Iris pigment epithelial cell (primary cell): ENCODE measurements around the gene HOXA13.

Experiments used
- DNase-seq: peaks from one replicate; pipeline ENCODE4 v3.0.0-alpha.2; 2011; ENCODE audit warnings: low read depth

The HOXA13 gene

DNA sequence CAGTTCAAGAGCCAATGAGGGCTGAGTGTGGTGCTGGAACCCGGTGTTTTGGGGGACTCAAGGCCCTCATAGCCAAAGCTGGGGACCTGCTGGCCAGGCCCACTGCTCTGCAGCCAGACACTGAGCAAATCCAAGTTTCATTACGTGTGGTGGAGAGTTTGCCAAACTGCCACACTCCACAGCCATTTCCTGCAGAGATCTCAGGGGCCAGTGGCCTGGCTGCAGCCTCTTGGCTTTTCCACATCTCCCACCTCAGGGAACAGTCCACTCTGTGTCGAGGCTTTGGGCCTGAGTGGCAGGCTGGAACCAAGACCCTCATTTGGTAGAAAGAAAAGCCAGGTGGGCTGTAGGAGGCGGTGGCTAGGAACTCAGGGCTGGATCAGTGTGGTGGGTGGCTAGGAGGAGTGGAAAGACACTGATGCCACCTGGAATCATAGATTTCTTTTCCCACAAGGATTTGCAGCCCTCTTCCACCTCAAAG lies 18.1 kb downstream of the HOXA13 start:
- no peak for DNase-seq

GRCh38 chr7:27180431-27181420 lies 19.2 kb downstream of the HOXA13 start:
- DNase-seq: no peak

DNA sequence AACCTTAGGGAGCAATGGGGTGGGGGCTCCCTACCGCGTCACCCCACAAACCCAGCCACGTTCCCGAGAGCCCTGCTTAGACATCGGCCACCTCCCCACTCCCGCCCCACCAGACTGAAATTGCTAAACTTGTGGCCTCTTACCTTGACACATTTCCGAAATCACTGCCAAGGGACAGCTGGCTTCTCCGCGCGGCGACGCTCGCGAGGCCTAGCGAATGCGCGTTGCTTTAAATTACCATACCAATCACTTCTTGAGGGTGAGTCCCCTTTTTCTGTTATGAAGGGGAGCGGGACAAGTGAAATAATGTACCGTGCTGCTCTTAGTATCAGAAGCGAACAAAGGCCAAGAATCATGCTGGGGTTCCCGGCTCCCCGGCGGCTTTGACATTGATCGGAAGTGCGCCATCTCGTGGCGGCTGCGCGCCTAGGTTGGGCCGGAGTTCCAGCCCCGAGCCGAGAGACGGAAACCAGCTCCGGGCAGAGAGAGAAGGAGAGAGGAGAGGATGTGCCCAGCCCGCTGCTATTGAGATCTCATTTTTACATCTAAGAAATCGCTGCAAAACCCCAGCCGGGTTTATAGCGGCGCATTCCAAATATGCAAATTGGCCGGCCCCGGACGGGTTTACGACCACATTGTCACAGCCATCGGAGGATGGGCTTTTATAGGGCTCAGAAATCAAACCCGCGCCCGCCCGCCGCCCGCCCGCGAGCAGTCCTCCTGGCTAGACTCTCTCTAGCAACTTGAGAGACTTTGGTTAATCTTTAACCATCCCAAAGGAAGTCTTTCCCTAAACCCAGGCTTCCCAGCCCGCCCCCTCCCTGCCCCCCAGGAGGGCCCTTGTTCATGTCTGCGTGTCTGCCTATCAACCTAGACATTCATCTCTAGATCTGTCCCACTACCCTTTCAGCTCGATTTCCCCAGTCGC lies 20.1 kb downstream of the HOXA13 start:
- peak; percentile 27 for DNase-seq

GRCh38 chr7:27179030-27179429 lies 20.9 kb downstream of the HOXA13 start:
- no peak for DNase-seq

DNA sequence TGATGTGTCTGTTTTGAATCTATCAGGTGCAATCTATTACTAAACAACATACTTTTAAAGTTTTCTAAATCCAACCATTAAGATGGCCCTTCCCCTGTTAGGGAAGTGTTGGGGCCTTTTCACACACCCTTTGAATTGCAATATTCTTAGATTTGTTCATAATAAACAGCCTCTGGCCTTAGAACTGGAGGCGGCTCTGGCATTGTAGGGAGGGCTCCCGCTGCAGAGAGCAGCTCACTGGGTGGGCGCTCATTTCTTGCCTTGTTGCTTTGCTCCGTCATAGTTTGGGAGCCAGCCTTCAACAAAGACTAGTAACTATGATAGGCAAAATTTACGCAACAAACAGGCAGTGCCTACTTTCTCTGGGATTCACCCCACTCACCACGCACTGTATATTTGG lies 21.5 kb downstream of the HOXA13 start:
- no peak for DNase-seq

DNA sequence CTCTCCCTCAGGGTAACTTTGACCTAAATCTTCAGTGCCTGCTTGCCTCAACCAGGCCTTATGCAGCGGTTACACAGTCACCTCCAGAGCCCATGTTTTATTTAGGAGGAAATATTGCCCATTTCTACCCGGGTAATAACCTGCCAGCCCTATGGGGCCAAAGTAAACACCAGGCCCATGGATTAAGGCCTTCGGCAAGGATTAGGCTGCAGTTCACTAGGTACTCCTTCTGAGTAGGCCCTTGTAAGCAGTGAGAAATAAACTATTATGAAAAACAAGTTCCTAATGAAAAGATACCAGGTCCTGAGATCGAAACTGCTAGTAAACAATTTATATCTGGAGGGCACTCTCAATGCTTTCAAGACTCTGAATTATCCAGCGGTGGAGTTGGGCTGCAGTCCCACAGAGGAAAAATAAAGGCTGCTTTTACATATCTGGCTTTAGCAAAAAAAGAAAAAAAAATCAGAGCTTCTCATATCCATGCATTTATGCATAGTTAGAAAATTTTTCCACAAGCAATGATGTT lies 22.0 kb downstream of the HOXA13 start:
- no peak for DNase-seq

DNA sequence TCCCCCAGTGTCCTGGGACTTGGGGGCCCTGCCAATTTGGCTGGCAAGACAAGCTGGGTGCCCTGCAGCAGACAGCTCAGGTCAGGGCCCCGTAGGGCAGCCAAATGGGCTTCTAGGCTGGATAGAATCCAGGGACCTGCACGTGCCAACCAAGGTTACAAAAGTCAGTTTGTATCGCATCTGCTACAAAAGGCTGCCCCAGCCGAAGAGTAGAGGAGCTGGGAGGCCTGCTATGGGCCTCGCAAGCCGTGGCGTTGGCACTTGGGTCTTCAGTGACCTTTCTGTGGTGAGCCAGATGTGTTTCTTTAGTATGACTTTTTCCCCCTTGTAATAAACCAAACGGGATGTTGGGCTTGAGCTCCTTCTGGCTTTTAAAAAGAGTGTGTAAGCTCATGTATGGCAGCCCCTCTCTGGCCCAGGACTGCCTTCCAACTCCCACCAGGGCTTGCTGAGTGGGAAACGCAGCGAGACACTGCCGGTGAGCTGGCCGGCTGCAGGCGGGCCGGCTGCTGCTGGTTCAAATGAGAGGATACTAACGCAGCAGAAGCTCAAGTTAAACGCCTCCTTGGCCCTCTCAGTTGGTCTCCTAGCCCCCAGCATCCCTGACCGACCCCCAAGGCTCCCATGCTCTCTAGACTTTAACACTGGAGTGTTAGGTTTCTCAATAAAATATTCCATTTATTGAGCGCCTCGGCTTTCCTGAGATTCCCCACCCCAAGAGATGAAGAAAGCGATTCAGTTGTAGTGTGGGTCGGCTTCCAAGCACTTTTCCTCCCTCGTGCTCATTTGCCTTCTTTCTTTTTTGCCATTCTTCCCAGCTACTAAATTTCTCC lies 22.7 kb downstream of the HOXA13 start:
- DNase-seq: no peak

GRCh38 chr7:27176524-27176845 lies 23.4 kb downstream of the HOXA13 start:
- no peak for DNase-seq

DNA sequence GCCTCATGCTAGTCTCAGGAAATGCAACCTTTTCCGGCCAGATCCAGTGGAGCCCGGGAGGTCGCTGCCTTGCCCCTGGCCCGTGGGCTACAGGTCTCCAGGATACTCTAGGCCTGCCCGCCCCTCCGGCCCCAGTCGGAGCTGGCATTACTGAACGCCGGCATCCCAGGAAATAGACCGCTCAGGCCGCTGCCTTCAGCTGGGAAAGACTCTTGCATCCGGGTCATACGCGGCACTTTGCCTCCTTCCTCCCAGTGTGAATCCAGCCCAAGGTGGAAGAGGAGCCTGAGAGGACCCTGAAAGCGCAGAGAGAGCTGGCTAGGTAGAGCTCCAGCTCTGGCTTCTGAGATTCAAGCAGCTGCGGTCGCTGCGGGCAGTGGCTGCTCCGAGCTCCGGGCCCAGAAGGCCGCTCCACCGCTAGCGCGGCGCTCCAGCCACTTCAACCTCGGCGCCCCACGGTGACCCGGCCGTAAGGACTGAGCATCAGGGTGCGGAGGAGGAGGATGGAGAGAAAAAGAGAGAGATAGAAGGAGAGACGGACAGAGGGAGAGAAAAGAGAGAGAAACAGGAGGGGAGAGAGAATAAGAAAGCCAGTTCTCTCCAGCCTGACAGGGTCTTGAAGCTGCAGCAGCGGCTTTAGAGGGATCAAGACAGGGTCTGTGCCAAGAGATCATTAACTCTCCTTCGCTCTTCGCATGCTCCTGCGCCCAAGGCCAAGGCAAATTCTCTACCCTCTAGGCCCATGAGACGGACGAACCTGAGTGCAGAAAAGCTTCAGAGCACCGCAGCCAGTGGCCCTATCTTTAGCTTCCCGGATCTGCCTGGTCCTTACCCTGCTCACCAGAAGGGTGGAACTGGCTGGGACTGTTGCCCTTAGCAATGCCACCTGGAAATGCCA lies 24.0 kb downstream of the HOXA13 start:
- DNase-seq: no peak

DNA sequence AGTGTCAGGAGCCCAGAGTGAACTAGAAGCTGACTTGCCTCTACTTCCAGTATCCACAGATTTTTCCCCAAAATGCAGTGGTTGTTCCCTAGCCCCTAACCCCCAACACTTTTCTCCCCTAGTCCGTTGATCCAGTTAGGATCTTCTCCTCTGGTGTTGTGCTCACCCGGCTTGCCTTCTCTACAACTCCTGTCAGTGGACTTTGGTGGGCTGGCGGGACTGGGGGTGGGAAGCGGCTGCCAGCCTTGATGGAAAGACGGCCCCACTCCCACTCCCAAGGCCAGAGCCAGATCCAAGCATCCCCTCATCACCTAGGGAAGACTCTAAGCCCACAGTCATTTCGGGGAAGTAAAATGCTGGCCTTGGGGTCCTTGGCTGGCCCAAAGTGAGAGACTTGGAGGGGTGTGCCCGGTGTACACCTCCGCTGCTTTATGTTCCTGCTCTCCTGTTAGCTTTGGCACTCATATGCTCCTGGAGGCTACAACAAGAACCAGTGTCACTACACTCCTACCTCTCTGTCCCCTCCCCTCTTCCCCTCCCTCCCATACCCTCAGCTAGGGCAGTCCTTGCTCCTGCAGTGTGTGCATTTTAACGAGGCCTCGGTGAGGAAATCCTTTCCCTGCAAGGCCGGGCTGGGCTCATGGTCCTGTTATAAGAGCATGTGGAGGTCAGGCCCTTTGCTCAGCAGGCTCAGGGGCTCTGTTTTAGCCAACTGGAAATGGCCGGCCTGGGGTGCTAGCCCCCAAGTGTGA lies 24.8 kb downstream of the HOXA13 start:
- no peak for DNase-seq

- no peak for DNase-seq
Measured at GRCh38 chr7:27173956-27174873, 25.7 kb downstream of the HOXA13 start, which contains the start of gene HOXA10. TSS of gene HOXA10 (minus strand) at chr7:27174320. CDS start at chr7:27174306, 14 bp downstream.

- DNase-seq: no peak
Measured at GRCh38 chr7:27173511-27173955, 26.4 kb downstream of the HOXA13 start.

DNA sequence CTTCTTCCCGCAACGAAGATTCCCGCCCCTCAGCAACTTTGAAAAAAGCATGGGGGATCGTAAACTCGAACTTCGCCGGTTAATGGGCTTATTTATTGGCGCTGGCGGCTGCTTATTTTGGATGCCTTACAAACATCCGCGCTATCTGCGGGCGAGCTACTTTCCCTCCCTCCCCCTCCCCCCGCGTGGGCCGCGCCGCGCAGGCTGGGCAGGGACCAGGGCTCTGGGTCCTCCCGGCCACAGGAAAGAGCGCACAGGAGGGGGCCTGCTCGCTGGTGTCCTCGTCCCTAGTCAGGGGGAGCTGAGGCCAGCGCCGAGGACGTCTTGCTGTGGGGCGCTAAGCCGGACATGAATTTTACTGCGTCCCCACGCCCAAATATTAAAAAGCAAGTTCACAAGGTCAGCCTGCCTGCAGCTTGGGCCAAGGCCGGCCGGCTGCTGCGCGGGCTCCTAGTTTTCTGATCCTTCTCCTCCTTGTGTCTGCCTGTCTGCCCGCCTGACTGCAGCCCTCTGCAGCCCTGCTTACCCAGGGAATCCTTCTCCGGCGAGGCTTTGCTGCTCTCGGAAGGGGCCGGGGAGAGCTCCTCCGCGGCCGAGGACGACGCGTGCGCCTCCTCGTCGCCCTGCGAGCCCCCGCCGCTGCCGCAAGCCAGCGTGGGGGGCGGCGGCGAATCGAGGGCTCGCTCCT lies 26.9 kb downstream of the HOXA13 start:
- DNase-seq: no peak

DNA sequence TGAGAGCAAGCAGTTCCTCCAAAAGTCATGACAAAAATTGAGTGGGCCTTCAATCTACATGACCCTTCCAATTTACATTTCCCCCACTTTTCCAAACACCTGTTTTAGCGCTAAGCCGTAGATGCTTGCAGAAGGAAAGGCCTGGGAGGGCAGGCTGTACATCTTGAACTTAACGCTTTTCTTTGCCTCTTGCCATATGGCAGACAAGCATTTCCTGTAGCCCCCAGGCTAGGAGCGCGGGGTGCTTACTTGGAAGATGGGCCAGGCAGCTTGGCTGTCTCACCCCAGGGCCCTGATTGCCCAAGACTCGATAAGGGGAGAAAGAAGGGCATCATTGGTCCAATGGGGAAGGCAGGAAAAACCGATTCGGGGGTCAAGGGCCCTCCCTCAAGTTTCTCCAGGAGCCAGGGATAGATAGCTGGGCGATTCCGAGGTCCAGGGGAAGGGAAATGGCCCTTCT lies 27.5 kb downstream of the HOXA13 start:
- DNase-seq: no peak

DNA sequence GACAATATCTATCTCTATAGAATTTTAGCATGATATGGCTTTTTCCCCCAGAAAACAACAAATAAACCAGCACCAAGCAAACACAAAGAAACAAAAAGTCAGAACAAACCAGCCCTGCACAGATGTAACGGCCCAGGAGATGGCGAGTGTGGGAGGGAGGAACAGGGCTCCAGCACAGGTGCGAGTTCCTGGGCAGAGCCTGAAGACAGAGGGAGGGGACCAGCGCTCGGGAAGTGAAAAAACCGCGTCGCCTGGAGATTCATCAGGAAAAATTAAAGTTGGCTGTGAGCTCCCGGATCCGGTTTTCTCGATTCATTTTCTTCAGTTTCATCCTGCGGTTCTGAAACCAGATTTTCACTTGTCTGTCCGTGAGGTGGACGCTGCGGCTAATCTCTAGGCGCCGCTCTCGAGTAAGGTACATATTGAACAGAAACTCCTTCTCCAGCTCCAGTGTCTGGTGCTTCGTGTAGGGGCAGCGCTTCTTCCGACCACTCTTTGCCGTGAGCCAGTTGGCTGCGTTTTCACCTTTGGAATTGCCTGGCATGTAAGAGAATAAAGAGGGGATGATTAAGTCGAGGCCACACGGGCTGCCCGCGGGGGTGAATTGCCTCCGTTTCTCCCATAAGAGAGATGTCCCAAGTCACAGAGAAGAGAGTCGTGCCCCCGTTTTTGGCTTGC lies 28.1 kb downstream of the HOXA13 start:
- no peak for DNase-seq

- DNase-seq: no peak
Measured at GRCh38 chr7:27171325-27171636, 28.6 kb downstream of the HOXA13 start.
